Thyroid gland (tissue), 4 donors: Measurements from ENCODE around the gene LRRC41. TPM values are rescaled to one million over a fixed set of nuclear protein-coding genes. Genes with fewer than 3 reads are reported as not detected.
A peak's percentile ranks its signal among the peaks of the same experiment; 100 is the strongest.

Experiments
- DNase-seq, 2 donors: peaks; one replicate each; pipeline ENCODE4 v3.0.0-alpha.2; 2019
- H3K27ac ChIP-seq, 3 donors: fragments of 200-600 bp; sonication (generic); 1 replicate in 2 of 3; 2 replicates in 1 of 3; pipeline ENCODE4 v1.5.1; 2016 to 2019; ENCODE audit warnings: mild to moderate bottlenecking in 1 of 3, moderate library complexity in 1 of 3
- H3K27me3 ChIP-seq: fragments of 200-600 bp; sonication (generic); one replicate; pipeline ENCODE4 v1.5.1; 2019
- H3K36me3 ChIP-seq, 2 donors: fragments of 200-600 bp; sonication (generic); one replicate each; pipeline ENCODE4 v1.5.1; 2016 to 2019
- H3K4me1 ChIP-seq, 2 donors: fragments of 200-600 bp; sonication (generic); one replicate each; pipeline ENCODE4 v1.5.1; 2017 to 2019
- H3K4me3 ChIP-seq, 3 donors: fragments of 200-600 bp; sonication (generic); replicated peaks in 1 of 3; 1 replicate in 2 of 3; 2 replicates in 1 of 3; pipeline ENCODE4 v1.5.1; 2016; ENCODE audit warnings: mild to moderate bottlenecking in 1 of 3
- H3K9me3 ChIP-seq: fragments of 200-600 bp; sonication (generic); one replicate; pipeline ENCODE4 v1.5.1; 2017
- CTCF ChIP-seq, 6 experiments: fragments of 200-600 bp in 3 of 6; fragments of 450-650 bp in 3 of 6; sonication (generic) in 3 of 6; IDR thresholded peaks; one replicate each; pipeline ENCODE4 v1.5.1; 2016 to 2019; ENCODE audit warnings: antibody characterized with exemption in 6 of 6, mild to moderate bottlenecking in 2 of 6, inconsistent platforms in 1 of 6, moderate library complexity in 1 of 6
- POLR2A ChIP-seq, 2 donors: fragments of 450-650 bp; IDR thresholded peaks; one replicate each; pipeline ENCODE4 v1.6.1; 2017; ENCODE audit warnings: antibody characterized with exemption in 2 of 2, mild to moderate bottlenecking in 2 of 2, moderate library complexity in 1 of 2
- WGBS, 2 donors: methylation state at CpG; one replicate each; pipeline ENCODE4 v1.1.5; 2017; 5-methylcytosine and 5-hydroxymethylcytosine counted together
- intact Hi-C: fragments of 100-400 bp; cut with DNase I; formaldehyde crosslinking; loops from one replicate; pipeline ENCODE4 v1.15.1; 2023
- total RNA-seq, 4 donors: library from RNA; depleted of rRNA; stranded (reverse); fragments of >200 nt; gene quantifications; one replicate each; pipeline ENCODE4 v1.2.3, GENCODE V29; 2016

LRRC41 gene
- total RNA-seq, 4 donors from 2014 or later: 73.5 to 111 (median 99.4) TPM

GRCh38 chr1:46277658-46278373, 25.6 kb downstream of the LRRC41 start:
- Histone ChIP-seq H3K27me3 (no peaks in the 10 kb centered on the region), H3K9me3 (no peaks in the 10 kb centered on the region), H3K36me3 (peaks cover 20 to 29% of the 10 kb centered on the region in 2 donors), H3K4me1 (peaks cover 0 to 8% of the 10 kb centered on the region in 2 donors), H3K4me3 (no peak overlapping the region), H3K27ac (no peak overlapping the region)
- peak; percentile 76 to 78 for DNase-seq
- intact Hi-C loops: no loop called here
- TF ChIP-seq POLR2A (IDR thresholded peaks at IDR 0.05) (peak in 1 of 2 donors; percentile 4), CTCF (IDR thresholded peaks at IDR 0.05) (no peak)
- WGBS, 2 donors: 62 to 85% methylated on average over 12 to 14 of the region's 14 CpGs

- no peak overlapping the region for H3K27ac ChIP-seq
- intact Hi-C loops: no loop called here
- 95% methylated on average over 6 of the region's 6 CpGs for WGBS, 2 donors
- no peaks in the 10 kb centered on the region for H3K9me3 ChIP-seq
- H3K4me3 ChIP-seq: no peak overlapping the region
- DNase-seq: no peak
- no peak for TF ChIP-seq CTCF (IDR thresholded peaks at IDR 0.05)
- TF ChIP-seq POLR2A (IDR thresholded peaks at IDR 0.05): no peak
- H3K4me1 ChIP-seq: peaks cover 0 to 8% of the 10 kb centered on the region in 2 donors
- H3K27me3 ChIP-seq: no peaks in the 10 kb centered on the region
- peaks cover 8 to 16% of the 10 kb centered on the region in 2 donors for H3K36me3 ChIP-seq
These were observed 28.4 kb downstream of the LRRC41 start for GRCh38 chr1:46275030-46275337.

DNA sequence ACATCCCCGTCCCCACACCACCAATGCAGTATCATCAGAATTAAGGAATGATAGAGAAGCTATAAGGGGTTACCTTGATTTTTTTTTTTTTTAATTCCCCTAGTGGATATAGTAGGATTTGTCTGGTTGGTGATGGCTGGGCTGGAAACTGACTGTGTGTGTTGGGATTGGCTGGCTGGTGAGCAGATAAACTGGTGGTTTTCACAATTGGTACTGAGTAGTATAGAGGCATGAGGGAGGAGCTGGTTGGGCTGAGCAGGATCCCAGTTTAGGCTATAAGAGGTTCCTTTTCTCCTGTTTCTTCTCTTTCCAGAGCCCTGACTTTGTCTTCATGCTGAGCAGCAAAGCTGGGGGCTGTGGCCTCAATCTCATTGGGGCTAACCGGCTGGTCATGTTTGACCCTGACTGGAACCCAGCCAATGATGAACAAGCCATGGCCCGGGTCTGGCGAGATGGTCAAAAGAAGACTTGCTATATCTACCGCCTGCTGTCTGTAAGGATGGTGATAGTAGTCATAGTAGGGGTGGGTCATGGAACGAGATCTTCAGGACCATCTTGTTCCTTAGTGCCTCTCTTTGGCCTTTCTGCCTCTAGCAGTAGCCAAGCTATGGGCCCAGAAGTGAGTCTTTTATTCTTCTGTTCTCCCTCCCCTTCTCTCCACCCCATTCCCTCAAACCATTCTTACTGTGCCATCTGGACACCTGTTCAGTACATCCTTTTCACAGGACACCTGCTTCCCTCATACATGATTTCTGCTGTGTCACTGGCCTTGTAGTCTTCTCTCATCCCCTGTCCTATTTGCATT, 29.0 kb downstream of the LRRC41 start:
- no peak for TF ChIP-seq POLR2A (IDR thresholded peaks at IDR 0.05)
- TF ChIP-seq CTCF (IDR thresholded peaks at IDR 0.05): no peak
- Histone ChIP-seq H3K4me1 (peaks cover 0 to 8% of the 10 kb centered on the region in 2 donors), H3K9me3 (no peaks in the 10 kb centered on the region), H3K27ac (no peak overlapping the region), H3K4me3 (no peak overlapping the region), H3K36me3 (peaks cover 5 to 11% of the 10 kb centered on the region in 2 donors), H3K27me3 (no peaks in the 10 kb centered on the region)
- DNase-seq: no peak
- 96 to 98% methylated on average over 6 of the region's 6 CpGs for WGBS, 2 donors
- intact Hi-C loops: no loop called here

- WGBS, 2 donors: 97 to 100% methylated on average over 1 of the region's 1 CpG
- intact Hi-C loops: no loop called here
- Histone ChIP-seq H3K27ac (no peak overlapping the region), H3K27me3 (no peaks in the 10 kb centered on the region), H3K9me3 (no peaks in the 10 kb centered on the region), H3K4me3 (no peak overlapping the region), H3K4me1 (no peaks in the 10 kb centered on the region), H3K36me3 (no peaks in the 10 kb centered on the region)
- no peak for DNase-seq
- TF ChIP-seq CTCF (IDR thresholded peaks at IDR 0.05) (no peak), POLR2A (IDR thresholded peaks at IDR 0.05) (no peak)
These were observed 34.8 kb downstream of the LRRC41 start for GRCh38 chr1:46268578-46268977.

DNA sequence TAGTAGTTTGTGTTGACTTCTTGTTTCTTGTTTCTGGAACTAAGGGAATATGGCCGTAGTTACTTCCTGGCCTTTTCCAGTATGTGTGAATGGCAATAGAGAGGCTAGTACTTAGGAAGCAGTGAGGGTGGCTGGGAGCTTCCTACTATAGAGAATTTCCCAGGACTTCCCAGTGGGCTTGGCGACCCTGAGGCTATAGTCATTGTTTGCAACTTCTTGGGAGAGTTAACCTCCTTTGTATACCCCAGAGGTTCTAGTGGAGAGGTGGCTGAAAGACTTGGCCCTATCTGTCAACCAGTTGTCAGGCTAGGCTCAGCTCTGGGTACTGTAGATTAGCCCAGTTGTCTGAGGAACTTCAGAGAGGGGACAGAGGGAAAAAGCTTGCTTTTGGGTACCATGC, 40.3 kb downstream of the LRRC41 start:
- no peak for DNase-seq
- 82 to 90% methylated on average over 1 to 2 of the region's 2 CpGs for WGBS, 2 donors
- intact Hi-C loops: no loop called here
- Histone ChIP-seq H3K4me3 (no peak overlapping the region), H3K9me3 (no peaks in the 10 kb centered on the region), H3K27me3 (no peaks in the 10 kb centered on the region), H3K36me3 (no peaks in the 10 kb centered on the region), H3K4me1 (no peaks in the 10 kb centered on the region), H3K27ac (no peak overlapping the region)
- no peak for TF ChIP-seq CTCF (IDR thresholded peaks at IDR 0.05)
- no peak for TF ChIP-seq POLR2A (IDR thresholded peaks at IDR 0.05)
